ENCODE results near the gene COL25A1.

The COL25A1 gene

DNA sequence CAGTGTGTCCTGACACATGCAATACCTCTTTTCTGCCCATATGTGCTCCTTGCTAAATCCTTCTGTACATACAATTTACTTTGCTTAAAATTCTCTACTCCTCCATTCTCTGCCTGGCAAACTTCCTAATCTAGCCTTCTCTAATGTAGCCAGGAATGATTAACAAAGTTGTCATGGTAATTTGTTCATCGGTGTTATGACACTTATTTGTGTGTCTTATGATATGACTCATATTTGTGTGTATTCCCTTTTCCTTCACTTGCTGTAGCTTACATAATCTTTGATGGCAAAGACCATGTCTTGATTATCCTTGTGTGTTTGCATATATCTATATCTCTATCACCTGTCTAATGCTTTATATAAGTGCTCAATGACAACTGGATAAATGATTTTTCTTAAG, 133.3 kb downstream of the COL25A1 start:
- no peak overlapping the region for H3K4me3 ChIP-seq (ENCODE audit: low read depth, low read length)
- H3K27me3 ChIP-seq (ENCODE audit: control insufficient read depth, insufficient read depth, low read length): no peaks in the 10 kb centered on the region
- no peaks in the 10 kb centered on the region for H3K9me3 ChIP-seq (ENCODE audit: control insufficient read depth, low read length)
- H3K36me3 ChIP-seq (ENCODE audit: control insufficient read depth, insufficient read depth, low read length): no peaks in the 10 kb centered on the region
- H3K4me1 ChIP-seq: no peaks in the 10 kb centered on the region
- no peaks in the 10 kb centered on the region for H3K79me2 ChIP-seq
- no peak overlapping the region for H3K4me2 ChIP-seq (ENCODE audit: low read length)
- no peak overlapping the region for H3K27ac ChIP-seq
- H2AFZ ChIP-seq: no peak overlapping the region
- TF ChIP-seq, protein P1, sequence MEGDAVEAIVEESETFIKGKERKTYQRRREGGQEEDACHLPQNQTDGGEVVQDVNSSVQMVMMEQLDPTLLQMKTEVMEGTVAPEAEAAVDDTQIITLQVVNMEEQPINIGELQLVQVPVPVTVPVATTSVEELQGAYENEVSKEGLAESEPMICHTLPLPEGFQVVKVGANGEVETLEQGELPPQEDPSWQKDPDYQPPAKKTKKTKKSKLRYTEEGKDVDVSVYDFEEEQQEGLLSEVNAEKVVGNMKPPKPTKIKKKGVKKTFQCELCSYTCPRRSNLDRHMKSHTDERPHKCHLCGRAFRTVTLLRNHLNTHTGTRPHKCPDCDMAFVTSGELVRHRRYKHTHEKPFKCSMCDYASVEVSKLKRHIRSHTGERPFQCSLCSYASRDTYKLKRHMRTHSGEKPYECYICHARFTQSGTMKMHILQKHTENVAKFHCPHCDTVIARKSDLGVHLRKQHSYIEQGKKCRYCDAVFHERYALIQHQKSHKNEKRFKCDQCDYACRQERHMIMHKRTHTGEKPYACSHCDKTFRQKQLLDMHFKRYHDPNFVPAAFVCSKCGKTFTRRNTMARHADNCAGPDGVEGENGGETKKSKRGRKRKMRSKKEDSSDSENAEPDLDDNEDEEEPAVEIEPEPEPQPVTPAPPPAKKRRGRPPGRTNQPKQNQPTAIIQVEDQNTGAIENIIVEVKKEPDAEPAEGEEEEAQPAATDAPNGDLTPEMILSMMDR (IDR thresholded peaks at IDR 0.05): no peak
- no peak overlapping the region for H3K9ac ChIP-seq

DNA sequence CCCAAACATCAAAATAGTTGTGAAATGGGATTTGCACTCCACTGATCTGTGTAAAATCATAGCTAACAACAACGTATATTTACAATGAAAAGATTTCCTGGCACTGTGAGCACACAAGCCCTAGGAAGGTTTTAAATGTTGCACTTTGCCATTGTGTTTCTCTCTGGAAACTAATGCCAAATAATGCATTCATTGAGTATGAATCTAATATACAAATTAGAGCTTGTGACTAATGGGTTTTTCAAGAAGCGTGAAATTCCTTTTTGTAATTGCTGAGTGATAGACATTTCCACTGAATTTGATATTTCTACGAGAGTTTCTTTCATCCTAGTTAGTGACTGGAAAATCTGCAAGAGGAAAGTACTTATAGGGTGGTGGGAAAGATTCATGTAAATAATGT, 135.9 kb downstream of the COL25A1 start:
- Histone ChIP-seq H3K36me3 (ENCODE audit: control insufficient read depth, insufficient read depth, low read length) (no peaks in the 10 kb centered on the region), H3K27ac (no peak overlapping the region), H3K9ac (no peak overlapping the region), H3K27me3 (ENCODE audit: control insufficient read depth, insufficient read depth, low read length) (no peaks in the 10 kb centered on the region), H3K9me3 (ENCODE audit: control insufficient read depth, low read length) (no peaks in the 10 kb centered on the region), H3K4me1 (no peaks in the 10 kb centered on the region), H3K4me2 (ENCODE audit: low read length) (no peak overlapping the region), H2AFZ (no peak overlapping the region), H3K4me3 (ENCODE audit: low read depth, low read length) (no peak overlapping the region), H3K79me2 (no peaks in the 10 kb centered on the region)
- TF ChIP-seq, protein P1 (IDR thresholded peaks at IDR 0.05): no peak

DNA sequence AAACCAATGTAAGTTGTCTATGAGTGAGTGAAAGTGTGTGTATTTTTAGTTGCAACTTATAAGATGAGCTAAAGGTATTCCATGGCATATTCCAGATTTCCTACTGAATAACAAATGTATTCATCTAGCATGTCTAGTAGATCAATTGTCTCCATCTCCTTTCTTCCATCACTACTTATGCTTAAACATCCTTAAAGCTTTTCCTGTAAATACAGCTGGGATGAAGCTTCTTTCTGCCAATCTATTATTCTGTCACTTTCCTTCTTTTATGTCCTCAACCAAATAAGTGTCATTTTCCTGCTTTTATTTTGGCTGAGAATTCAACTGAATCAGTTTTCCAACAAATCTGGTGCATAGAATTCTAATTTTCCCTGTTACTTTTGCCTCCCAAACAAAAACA, 136.3 kb downstream of the COL25A1 start:
- no peak overlapping the region for H3K27ac ChIP-seq
- no peaks in the 10 kb centered on the region for H3K27me3 ChIP-seq (ENCODE audit: control insufficient read depth, insufficient read depth, low read length)
- no peak overlapping the region for H3K4me3 ChIP-seq (ENCODE audit: low read depth, low read length)
- no peaks in the 10 kb centered on the region for H3K9me3 ChIP-seq (ENCODE audit: control insufficient read depth, low read length)
- TF ChIP-seq, protein P1 (IDR thresholded peaks at IDR 0.05): no peak
- no peaks in the 10 kb centered on the region for H3K36me3 ChIP-seq (ENCODE audit: control insufficient read depth, insufficient read depth, low read length)
- no peak overlapping the region for H2AFZ ChIP-seq
- no peak overlapping the region for H3K4me2 ChIP-seq (ENCODE audit: low read length)
- no peaks in the 10 kb centered on the region for H3K4me1 ChIP-seq
- no peaks in the 10 kb centered on the region for H3K79me2 ChIP-seq
- no peak overlapping the region for H3K9ac ChIP-seq

DNA sequence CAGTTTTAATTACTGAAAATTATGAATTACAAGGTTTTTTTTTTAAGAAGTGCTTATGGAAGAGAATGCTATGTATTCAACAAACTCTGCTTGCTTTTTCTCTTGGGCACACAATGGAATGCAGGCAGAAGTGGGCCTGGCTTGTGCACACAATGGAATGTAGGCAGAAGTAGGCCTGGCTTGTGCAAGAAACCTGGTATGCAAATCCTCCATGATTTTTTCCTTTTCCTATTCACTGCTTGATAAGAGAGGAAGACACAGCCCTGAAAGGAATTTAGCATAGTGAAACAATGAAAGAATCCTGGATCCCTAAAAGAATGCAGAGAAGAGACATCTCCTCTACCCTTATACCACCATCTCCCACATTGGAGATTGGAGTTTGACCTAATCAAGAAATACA, 138.4 kb downstream of the COL25A1 start:
- no peaks in the 10 kb centered on the region for H3K9me3 ChIP-seq (ENCODE audit: control insufficient read depth, low read length)
- H3K4me2 ChIP-seq (ENCODE audit: low read length): no peak overlapping the region
- no peak overlapping the region for H3K27ac ChIP-seq
- TF ChIP-seq, protein P1 (IDR thresholded peaks at IDR 0.05): no peak
- no peaks in the 10 kb centered on the region for H3K79me2 ChIP-seq
- H3K9ac ChIP-seq: no peak overlapping the region
- H2AFZ ChIP-seq: no peak overlapping the region
- no peak overlapping the region for H3K4me3 ChIP-seq (ENCODE audit: low read depth, low read length)
- H3K36me3 ChIP-seq (ENCODE audit: control insufficient read depth, insufficient read depth, low read length): no peaks in the 10 kb centered on the region
- no peaks in the 10 kb centered on the region for H3K4me1 ChIP-seq
- H3K27me3 ChIP-seq (ENCODE audit: control insufficient read depth, insufficient read depth, low read length): no peaks in the 10 kb centered on the region

- Histone ChIP-seq H3K4me2 (ENCODE audit: low read length) (no peak overlapping the region), H3K9ac (no peak overlapping the region), H3K79me2 (no peaks in the 10 kb centered on the region), H3K4me3 (ENCODE audit: low read depth, low read length) (no peak overlapping the region), H2AFZ (no peak overlapping the region), H3K9me3 (ENCODE audit: control insufficient read depth, low read length) (no peaks in the 10 kb centered on the region), H3K4me1 (no peaks in the 10 kb centered on the region), H3K36me3 (ENCODE audit: control insufficient read depth, insufficient read depth, low read length) (no peaks in the 10 kb centered on the region), H3K27ac (no peak overlapping the region), H3K27me3 (ENCODE audit: control insufficient read depth, insufficient read depth, low read length) (no peaks in the 10 kb centered on the region)
- TF ChIP-seq, protein P1 (IDR thresholded peaks at IDR 0.05): no peak
Measured at GRCh38 chr4:109163493-109163892, 139.0 kb downstream of the COL25A1 start.

Measured in parathyroid adenoma (tissue), 2 donors.